Left lung (tissue), 14 donors: ENCODE measurements around the gene CCR5. TPM values are rescaled to one million over a fixed set of nuclear protein-coding genes. Genes with fewer than 3 reads are reported as not detected.
"Not testable (repeated sequence)": the region's sequence is repeated elsewhere in the genome, so short reads cannot be mapped to it uniquely, and the experiment has no call there.

ENCODE experiments used
- ATAC-seq: fragments of 200-7000 bp; cut with Tn5 transposase; one replicate; pipeline ENCODE4 v1.9.1; 2020; ENCODE audit warnings: moderate library complexity
- DNase-seq, 4 donors: peaks; one replicate each; pipeline ENCODE4 v3.0.0-alpha.2; 2013 to 2020
- H3K27ac ChIP-seq, 2 donors: fragments of 200-600 bp; sonication (generic) in 1 of 2; one replicate each; pipeline versions ENCODE4 v1.5.0 to v1.8.0; 2020 to 2021
- H3K27me3 ChIP-seq, 2 donors: fragments of 200-600 bp; sonication (generic) in 1 of 2; one replicate each; pipeline versions ENCODE4 v1.5.0 to v1.8.0; 2020 to 2021
- H3K36me3 ChIP-seq, 2 donors: fragments of 200-600 bp; sonication (generic) in 1 of 2; one replicate each; pipeline versions ENCODE4 v1.5.0 to v1.8.0; 2020 to 2021
- H3K4me1 ChIP-seq, 2 donors: fragments of 200-600 bp; one replicate each; pipeline ENCODE4 v1.8.0; 2021
- H3K4me3 ChIP-seq, 2 donors: fragments of 200-600 bp; sonication (generic) in 1 of 2; one replicate each; pipeline versions ENCODE4 v1.5.0 to v1.8.0; 2020 to 2021; ENCODE audit warnings: mild to moderate bottlenecking in 1 of 2
- H3K9me3 ChIP-seq, 2 donors: fragments of 200-600 bp; sonication (generic) in 1 of 2; one replicate each; pipeline versions ENCODE4 v1.5.0 to v1.8.0; 2020 to 2021
- intact Hi-C, 2 donors: fragments of 100-400 bp; cut with DNase I; formaldehyde crosslinking; loops; one replicate each; pipeline versions ENCODE4 v1.11.2 to v1.14.2; 2022
- long read RNA-seq, 12 donors: library from polyadenylated mRNA in 2 of 12; unstranded in 2 of 12; transcript quantifications; one replicate each; pipeline ENCODE4 v2.0.0 and lab custom pipeline, GENCODE V29; 2019 to 2026
- polyA plus RNA-seq, 6 donors: library from polyadenylated mRNA; unstranded; fragments of 120-200 nt; gene quantifications; one replicate each; pipeline ENCODE4 v1.2.1, GENCODE V29; 2013; ENCODE audit not compliant: insufficient read length in 6 of 6
- total RNA-seq, 2 donors: library from RNA; stranded (reverse); fragmentation: NEBNext Ultra II Directional; extraction: Animal tissue kit (Norgen Biotek cat#: 25700); gene quantifications; one replicate each; pipeline ENCODE4 v1.2.1, GENCODE V29; 2021
- TF ChIP-seq, protein P1 (sequence below), 2 donors: fragments of 200-600 bp; sonication (generic) in 1 of 2; IDR thresholded peaks; one replicate each; pipeline versions ENCODE4 v1.5.0 to v1.8.0; 2021; ENCODE audit warnings: antibody characterized with exemption in 2 of 2
- donor health status: DM: no; HTN: yes; CAD: no.
- donor health status: DM: no; HTN: no; CAD: no.

Gene CCR5
- total RNA-seq (10 to 100 TPM in 1 of 2 donors, 1 to 10 TPM in 1; 2.9 to 13.8 TPM), polyA plus RNA-seq (under 1 TPM; 0.33 to 0.97 (median 0.50) TPM)
- long read RNA-seq, donor 1 = 0 reads
- long read RNA-seq, donor 2, partial matches to known transcripts = 0 of 1 reads
- long read RNA-seq, donor 2, other reads (novel, unspliced or antisense) = 0 of 1 reads
- long read RNA-seq, donor 3 = 0 reads
- long read RNA-seq, donor 4 = 0 reads
- long read RNA-seq, donor 5 = 0 reads
- long read RNA-seq, donor 6 = 0 reads
- long read RNA-seq, donor 7 = 0 reads
- long read RNA-seq, donor 8 = 0 reads
- long read RNA-seq, donor 9 = 0 reads
- long read RNA-seq, donor 10 = 0 reads
- long read RNA-seq, donor 11 = 0 reads
- long read RNA-seq, donor 12 = 0 reads

DNA sequence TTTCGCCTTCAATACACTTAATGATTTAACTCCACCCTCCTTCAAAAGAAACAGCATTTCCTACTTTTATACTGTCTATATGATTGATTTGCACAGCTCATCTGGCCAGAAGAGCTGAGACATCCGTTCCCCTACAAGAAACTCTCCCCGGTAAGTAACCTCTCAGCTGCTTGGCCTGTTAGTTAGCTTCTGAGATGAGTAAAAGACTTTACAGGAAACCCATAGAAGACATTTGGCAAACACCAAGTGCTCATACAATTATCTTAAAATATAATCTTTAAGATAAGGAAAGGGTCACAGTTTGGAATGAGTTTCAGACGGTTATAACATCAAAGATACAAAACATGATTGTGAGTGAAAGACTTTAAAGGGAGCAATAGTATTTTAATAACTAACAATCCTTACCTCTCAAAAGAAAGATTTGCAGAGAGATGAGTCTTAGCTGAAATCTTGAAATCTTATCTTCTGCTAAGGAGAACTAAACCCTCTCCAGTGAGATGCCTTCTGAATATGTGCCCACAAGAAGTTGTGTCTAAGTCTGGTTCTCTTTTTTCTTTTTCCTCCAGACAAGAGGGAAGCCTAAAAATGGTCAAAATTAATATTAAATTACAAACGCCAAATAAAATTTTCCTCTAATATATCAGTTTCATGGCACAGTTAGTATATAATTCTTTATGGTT lies at the start of gene CCR5:
TSS of gene CCR5 (plus strand) at position 108 of the 680 bp plus-strand sequence. CDS start 1,957 bp downstream, outside the sequence.
- intact Hi-C loops = loop anchor here in 1 of 2 donors (10.0 kb wide), 1 partner anchor 286 kb away; no protein-coding TSS in a partner anchor
- no peaks in the 10 kb centered on the region for H3K9me3 ChIP-seq
- DNase-seq (no peak), ATAC-seq (peak; percentile 13)
- H3K36me3 ChIP-seq = no peaks in the 10 kb centered on the region
- peaks cover 0 to 48% of the 10 kb centered on the region in 2 donors for H3K4me1 ChIP-seq
- H3K27me3 ChIP-seq = no peaks in the 10 kb centered on the region
- peak within 1 kb of the TSS in 1 of 2 donors; percentile 24 for H3K4me3 ChIP-seq
- TF ChIP-seq, protein P1, sequence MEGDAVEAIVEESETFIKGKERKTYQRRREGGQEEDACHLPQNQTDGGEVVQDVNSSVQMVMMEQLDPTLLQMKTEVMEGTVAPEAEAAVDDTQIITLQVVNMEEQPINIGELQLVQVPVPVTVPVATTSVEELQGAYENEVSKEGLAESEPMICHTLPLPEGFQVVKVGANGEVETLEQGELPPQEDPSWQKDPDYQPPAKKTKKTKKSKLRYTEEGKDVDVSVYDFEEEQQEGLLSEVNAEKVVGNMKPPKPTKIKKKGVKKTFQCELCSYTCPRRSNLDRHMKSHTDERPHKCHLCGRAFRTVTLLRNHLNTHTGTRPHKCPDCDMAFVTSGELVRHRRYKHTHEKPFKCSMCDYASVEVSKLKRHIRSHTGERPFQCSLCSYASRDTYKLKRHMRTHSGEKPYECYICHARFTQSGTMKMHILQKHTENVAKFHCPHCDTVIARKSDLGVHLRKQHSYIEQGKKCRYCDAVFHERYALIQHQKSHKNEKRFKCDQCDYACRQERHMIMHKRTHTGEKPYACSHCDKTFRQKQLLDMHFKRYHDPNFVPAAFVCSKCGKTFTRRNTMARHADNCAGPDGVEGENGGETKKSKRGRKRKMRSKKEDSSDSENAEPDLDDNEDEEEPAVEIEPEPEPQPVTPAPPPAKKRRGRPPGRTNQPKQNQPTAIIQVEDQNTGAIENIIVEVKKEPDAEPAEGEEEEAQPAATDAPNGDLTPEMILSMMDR (IDR thresholded peaks at IDR 0.05) = no peak
- peak within 1 kb of the TSS; percentile 2 to 59 for H3K27ac ChIP-seq

DNA sequence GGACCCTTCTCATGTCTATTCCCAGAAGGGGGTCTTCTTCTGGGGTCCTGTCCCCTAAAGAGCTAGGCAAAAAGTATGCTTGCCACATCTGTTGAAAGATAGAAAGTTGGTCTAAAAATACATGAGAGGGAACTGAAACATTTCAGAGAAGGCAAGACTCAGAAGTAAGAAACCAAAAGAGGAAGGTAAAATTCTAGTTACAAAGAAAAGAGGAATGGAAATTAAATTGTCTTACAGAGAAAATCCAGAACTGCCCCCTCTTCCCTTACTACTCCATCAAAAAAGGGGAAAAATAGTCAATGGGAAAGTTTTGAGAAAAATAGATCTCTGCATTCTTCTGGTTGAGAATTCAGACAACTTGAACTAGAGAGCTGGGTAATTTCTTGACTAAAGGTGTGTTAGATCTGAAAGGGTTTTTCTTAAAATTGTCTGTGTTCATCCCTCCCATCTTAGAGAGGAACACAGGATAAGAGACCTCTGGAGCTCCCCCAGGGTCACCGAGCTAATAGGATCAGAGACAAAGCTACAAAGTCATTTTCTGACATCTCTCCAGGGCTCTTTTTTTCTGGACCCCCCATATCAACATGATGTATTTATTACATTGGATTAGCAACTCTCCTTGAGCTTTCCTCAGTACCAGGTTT lies 49.2 kb upstream of the CCR5 start:
- DNase-seq = no peak
- ATAC-seq = no peak
- Histone ChIP-seq H3K9me3 (peaks cover 0 to under 1% of the 10 kb centered on the region in 2 donors), H3K27ac (peak overlapping the region in 1 of 2 donors; percentile 54), H3K4me3 (no peak overlapping the region), H3K4me1 (peaks cover 0 to 34% of the 10 kb centered on the region in 2 donors), H3K27me3 (no peaks in the 10 kb centered on the region), H3K36me3 (no peaks in the 10 kb centered on the region)
- TF ChIP-seq, protein P1 (IDR thresholded peaks at IDR 0.05) = no peak
- intact Hi-C loops = no loop called here

DNA sequence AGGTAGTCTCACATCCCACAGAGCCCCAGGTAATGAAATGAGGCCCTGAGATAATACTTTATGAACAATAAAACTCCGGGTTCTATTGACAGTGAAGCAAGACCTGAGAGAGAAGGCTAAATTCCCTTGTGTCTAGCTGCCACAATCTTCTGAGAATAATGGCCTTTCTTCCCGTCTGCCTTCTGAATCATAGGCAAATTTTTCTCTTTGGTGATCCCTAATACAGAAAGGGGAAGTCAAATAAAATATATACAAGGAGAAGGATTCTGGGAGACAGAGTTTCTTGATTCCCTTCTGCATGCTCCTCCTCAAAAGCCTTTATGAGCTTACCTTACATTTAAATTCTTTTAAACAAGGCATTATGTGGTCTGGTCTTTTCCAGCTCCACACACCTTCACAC lies 46.7 kb upstream of the CCR5 start:
- no peaks in the 10 kb centered on the region for H3K27me3 ChIP-seq
- intact Hi-C loops = no loop called here
- H3K9me3 ChIP-seq = peaks cover 0 to 10% of the 10 kb centered on the region in 2 donors
- peak overlapping the region in 1 of 2 donors; percentile 38 for H3K27ac ChIP-seq
- no peak overlapping the region for H3K4me3 ChIP-seq
- TF ChIP-seq, protein P1 (IDR thresholded peaks at IDR 0.05) = no peak
- peaks cover 0 to 24% of the 10 kb centered on the region in 2 donors for H3K4me1 ChIP-seq
- no peaks in the 10 kb centered on the region for H3K36me3 ChIP-seq
- no peak for ATAC-seq
- DNase-seq = no peak

DNA sequence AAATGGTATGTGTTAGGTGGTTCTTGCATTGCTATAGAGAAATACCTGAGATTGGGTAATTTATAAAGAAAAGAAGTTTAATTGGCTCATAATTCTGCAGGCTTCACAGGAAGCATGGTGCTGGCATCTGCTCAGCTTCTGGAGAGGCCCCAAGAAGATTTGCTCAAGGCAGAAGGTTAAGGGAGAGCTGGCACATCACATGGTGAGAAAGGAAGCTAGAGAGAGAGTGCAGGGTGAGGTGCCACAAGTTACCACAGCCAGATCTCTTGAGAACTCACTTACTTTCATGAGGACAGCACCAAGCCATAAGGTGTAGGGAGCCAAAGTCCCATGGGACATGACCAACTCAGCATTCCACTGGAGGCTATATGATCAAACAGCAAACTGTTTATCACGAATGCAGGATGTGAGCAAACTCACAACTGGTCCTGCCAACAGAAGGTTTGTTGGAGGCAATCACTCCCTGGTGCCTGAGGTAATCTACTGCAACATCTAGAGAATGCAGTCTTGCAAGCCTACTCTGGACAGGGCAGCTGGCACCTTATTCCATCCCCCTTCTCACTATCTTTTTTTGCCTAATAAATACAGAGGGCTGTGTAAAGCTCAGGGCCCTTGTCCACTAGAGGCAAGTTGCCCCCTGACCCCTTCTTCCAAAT lies 45.0 kb upstream of the CCR5 start:
- ATAC-seq (no peak), DNase-seq (no peak)
- Histone ChIP-seq H3K4me3 (no peak overlapping the region), H3K4me1 (peaks cover 0 to 20% of the 10 kb centered on the region in 2 donors), H3K27ac (no peak overlapping the region), H3K36me3 (no peaks in the 10 kb centered on the region), H3K9me3 (peaks cover 0 to 10% of the 10 kb centered on the region in 2 donors), H3K27me3 (no peaks in the 10 kb centered on the region)
- TF ChIP-seq, protein P1 (IDR thresholded peaks at IDR 0.05) = no peak
- intact Hi-C loops = no loop called here

DNA sequence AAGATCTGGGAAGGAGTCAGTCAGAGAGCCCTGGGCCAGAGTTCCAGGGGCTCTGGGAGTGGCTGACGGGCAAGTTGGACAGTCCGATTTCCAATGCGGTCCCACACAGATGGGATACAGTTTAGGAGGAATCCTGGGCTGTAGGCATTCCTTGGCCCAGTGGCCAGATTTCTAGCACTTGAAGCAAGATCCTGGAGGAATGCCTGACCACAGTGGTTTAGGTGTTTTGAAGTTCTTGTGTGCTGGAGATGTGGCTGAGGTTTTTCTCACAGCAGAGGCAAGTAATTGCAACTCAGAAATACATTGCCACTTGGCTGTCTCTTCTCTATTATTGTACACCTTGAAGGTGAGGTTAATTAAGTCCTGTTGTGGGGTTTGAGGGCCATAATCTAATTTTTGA lies 40.1 kb upstream of the CCR5 start:
- H3K36me3 ChIP-seq, H3K9me3 ChIP-seq, H3K4me3 ChIP-seq, H3K27me3 ChIP-seq, ATAC-seq, intact Hi-C loops, DNase-seq, H3K4me1 ChIP-seq, H3K27ac ChIP-seq: not testable (repeated sequence)
